ENCODE measurements around the gene LRRK1. TPM values are rescaled to one million over a fixed set of nuclear protein-coding genes. Genes with fewer than 3 reads are reported as not detected.
A peak's percentile ranks its signal among the peaks of the same experiment; 100 is the strongest.

The LRRK1 gene
- total and polyA plus RNA-seq, 2 of the 13 experiments (the other 11 are each of a cell fraction or from before 2014, with no cell fraction given), result 0.13 to 1.2 TPM

GRCh38 chr15:101070502-101071273 is 151.5 kb downstream of the LRRK1 start (continued):
- TF ChIP-seq DMTF1 (CRISPR knock-in tag; IDR thresholded peaks at IDR 0.05) (no peak), NFE2 (CRISPR knock-in tag; IDR thresholded peaks at IDR 0.05) (no peak), ZNF431 (CRISPR knock-in tag; IDR thresholded peaks at IDR 0.05; ENCODE audit: borderline replicate concordance, low read depth) (no peak), TBX2 (CRISPR knock-in tag; IDR thresholded peaks at IDR 0.05; ENCODE audit: borderline replicate concordance) (peak; percentile 91), PRMT3 (CRISPR knock-in tag; IDR thresholded peaks at IDR 0.05; ENCODE audit: borderline replicate concordance, low read depth) (no peak), ZNF335 (CRISPR knock-in tag; IDR thresholded peaks at IDR 0.05) (no peak; the same call in 1 of the 2 replicates), ATF2 (CRISPR knock-in tag; IDR thresholded peaks at IDR 0.05) (peak; percentile 60; the same call in 1 of the 2 replicates), ZNF564 (CRISPR knock-in tag; IDR thresholded peaks at IDR 0.05) (no peak), ZNF569 (CRISPR knock-in tag; IDR thresholded peaks at IDR 0.05; ENCODE audit: borderline replicate concordance) (peak; percentile 42; the same call in 1 of the 2 replicates), MTA3 (CRISPR knock-in tag; IDR thresholded peaks at IDR 0.05) (no peak), CREM (IDR thresholded peaks at IDR 0.05) (peak; percentile 96), CREM (CRISPR knock-in tag; IDR thresholded peaks at IDR 0.05) (no peak), GTF2F1 (IDR thresholded peaks at IDR 0.05; ENCODE audit: low read length) (no peak), SOX5 (CRISPR knock-in tag; IDR thresholded peaks at IDR 0.05; ENCODE audit: borderline replicate concordance) (peak; percentile 98), ZNF253 (CRISPR knock-in tag; IDR thresholded peaks at IDR 0.05; ENCODE audit: borderline replicate concordance) (no peak), REXO4 (CRISPR knock-in tag; IDR thresholded peaks at IDR 0.05; ENCODE audit: borderline replicate concordance) (no peak), ISL2 (CRISPR knock-in tag; IDR thresholded peaks at IDR 0.05) (peak; percentile 97), MEIS1 (CRISPR knock-in tag; IDR thresholded peaks at IDR 0.05; ENCODE audit: borderline replicate concordance) (peak; percentile 62; the same call in 1 of the 2 replicates), ZSCAN5A (CRISPR knock-in tag; IDR thresholded peaks at IDR 0.05; ENCODE audit: borderline replicate concordance) (no peak), ZNF546 (CRISPR knock-in tag; conservative IDR thresholded peaks at IDR 0.05) (no peak), TBL1XR1 (IDR thresholded peaks at IDR 0.05; ENCODE audit: borderline replicate concordance, low read length, partially characterized antibody) (peak; percentile 98), ZNF343 (CRISPR knock-in tag; IDR thresholded peaks at IDR 0.05) (no peak), JDP2 (CRISPR knock-in tag; IDR thresholded peaks at IDR 0.05; ENCODE audit: borderline replicate concordance) (no peak), ARHGAP35 (CRISPR knock-in tag; IDR thresholded peaks at IDR 0.05; ENCODE audit: borderline replicate concordance) (no peak), ZNF674 (CRISPR knock-in tag; IDR thresholded peaks at IDR 0.05; ENCODE audit: low read depth) (no peak), U2AF1 (optimal IDR thresholded peaks at IDR 0.05; ENCODE audit: low read depth, low read length) (no peak), ARNTL (CRISPR knock-in tag; IDR thresholded peaks at IDR 0.05) (peak; percentile 39; the same call in 1 of the 2 replicates)
